Stimulated activated naive CD8-positive, alpha-beta T cell treated with anti-CD3 and anti-CD28 coated beads, Interleukin-15, Interleukin-2, amounts not matched to agents 100 ng/mL and 50 ng/mL, for 24 hours (primary cell): Measurements from ENCODE around the gene EHMT1.

Source experiments
- H3K27ac Mint-ChIP-seq: one replicate; pipeline ENCODE4 v1.8.0; 2021; ENCODE audit warnings: mild to moderate bottlenecking, mixed read lengths
- H3K27me3 Mint-ChIP-seq: one replicate; pipeline ENCODE4 v1.8.0; 2021; ENCODE audit warnings: mixed read lengths
- H3K36me3 Mint-ChIP-seq: one replicate; pipeline ENCODE4 v1.8.0; 2021; ENCODE audit warnings: low read depth, mixed read lengths
- H3K4me1 Mint-ChIP-seq: one replicate; pipeline ENCODE4 v1.8.0; 2021; ENCODE audit warnings: low read depth, mixed read lengths
- H3K4me3 Mint-ChIP-seq: one replicate; pipeline ENCODE4 v1.8.0; 2021; ENCODE audit warnings: mild to moderate bottlenecking, mixed read lengths
- H3K9me3 Mint-ChIP-seq: one replicate; pipeline ENCODE4 v1.8.0; 2021; ENCODE audit warnings: mixed read lengths

Gene EHMT1

DNA sequence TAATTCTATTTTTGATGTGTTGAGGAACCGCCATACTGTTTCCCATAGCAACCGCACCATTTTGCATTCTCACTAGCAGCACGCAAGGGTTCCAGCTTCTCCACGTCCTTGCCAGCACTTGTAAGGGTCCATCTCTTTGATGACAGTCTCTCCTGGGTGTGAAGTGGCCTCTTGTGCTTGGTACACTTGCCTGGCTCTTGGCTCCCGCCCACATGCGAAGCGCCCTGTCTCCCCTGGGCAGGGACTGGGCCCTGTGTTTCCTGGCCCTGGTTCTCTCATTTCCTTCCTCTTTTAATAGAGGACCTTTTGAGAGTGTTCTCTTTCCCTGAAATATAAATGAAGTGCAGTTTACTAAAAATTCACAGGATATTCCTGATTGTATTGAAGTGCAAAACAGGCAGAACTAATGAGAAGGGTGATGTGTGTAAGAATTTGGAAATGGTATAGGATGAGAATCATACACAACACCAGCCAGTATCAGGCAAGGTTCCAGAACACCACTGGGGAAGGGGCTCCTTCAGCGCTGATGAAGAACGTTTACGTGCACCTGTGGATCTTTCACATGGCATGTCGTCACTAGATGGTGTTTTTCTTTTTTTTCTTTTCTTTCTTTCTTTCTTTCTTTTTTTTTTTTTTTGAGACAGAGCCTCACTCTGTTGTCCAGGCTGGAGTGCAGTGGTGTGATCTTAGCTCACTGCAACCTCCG lies 73.0 kb downstream of the EHMT1 start:
- H3K36me3 Mint-ChIP-seq: peaks cover 21% of the 10 kb centered on the region
- H3K27ac Mint-ChIP-seq: peak overlapping the region; percentile 9
- no peaks in the 10 kb centered on the region for H3K27me3 Mint-ChIP-seq
- H3K4me1 Mint-ChIP-seq: peaks cover 70% of the 10 kb centered on the region
- no peak overlapping the region for H3K4me3 Mint-ChIP-seq
- no peaks in the 10 kb centered on the region for H3K9me3 Mint-ChIP-seq

GRCh38 chr9:137694236-137694959 lies 75.6 kb downstream of the EHMT1 start:
- Mint-ChIP-seq H3K36me3 (peaks cover 14% of the 10 kb centered on the region), H3K4me1 (peaks cover 67% of the 10 kb centered on the region), H3K27me3 (no peaks in the 10 kb centered on the region), H3K27ac (no peak overlapping the region), H3K9me3 (no peaks in the 10 kb centered on the region), H3K4me3 (no peak overlapping the region)

- no peak overlapping the region for H3K4me3 Mint-ChIP-seq
- peak overlapping the region; percentile 17 for H3K27ac Mint-ChIP-seq
- H3K9me3 Mint-ChIP-seq: no peaks in the 10 kb centered on the region
- H3K4me1 Mint-ChIP-seq: peaks cover 59% of the 10 kb centered on the region
- peaks cover 14% of the 10 kb centered on the region for H3K36me3 Mint-ChIP-seq
- H3K27me3 Mint-ChIP-seq: no peaks in the 10 kb centered on the region
Observed at GRCh38 chr9:137694962-137695875, 76.4 kb downstream of the EHMT1 start.

GRCh38 chr9:137696136-137696925 lies 77.5 kb downstream of the EHMT1 start:
- H3K4me1 Mint-ChIP-seq: peaks cover 55% of the 10 kb centered on the region
- H3K4me3 Mint-ChIP-seq: no peak overlapping the region
- H3K36me3 Mint-ChIP-seq: peaks cover 19% of the 10 kb centered on the region
- no peak overlapping the region for H3K27ac Mint-ChIP-seq
- H3K9me3 Mint-ChIP-seq: peaks cover 3% of the 10 kb centered on the region
- H3K27me3 Mint-ChIP-seq: no peaks in the 10 kb centered on the region

- peaks cover 49% of the 10 kb centered on the region for H3K4me1 Mint-ChIP-seq
- H3K4me3 Mint-ChIP-seq: no peak overlapping the region
- peaks cover 3% of the 10 kb centered on the region for H3K9me3 Mint-ChIP-seq
- no peak overlapping the region for H3K27ac Mint-ChIP-seq
- peaks cover 22% of the 10 kb centered on the region for H3K36me3 Mint-ChIP-seq
- H3K27me3 Mint-ChIP-seq: no peaks in the 10 kb centered on the region
Observed at GRCh38 chr9:137697193-137697592, 78.4 kb downstream of the EHMT1 start.

DNA sequence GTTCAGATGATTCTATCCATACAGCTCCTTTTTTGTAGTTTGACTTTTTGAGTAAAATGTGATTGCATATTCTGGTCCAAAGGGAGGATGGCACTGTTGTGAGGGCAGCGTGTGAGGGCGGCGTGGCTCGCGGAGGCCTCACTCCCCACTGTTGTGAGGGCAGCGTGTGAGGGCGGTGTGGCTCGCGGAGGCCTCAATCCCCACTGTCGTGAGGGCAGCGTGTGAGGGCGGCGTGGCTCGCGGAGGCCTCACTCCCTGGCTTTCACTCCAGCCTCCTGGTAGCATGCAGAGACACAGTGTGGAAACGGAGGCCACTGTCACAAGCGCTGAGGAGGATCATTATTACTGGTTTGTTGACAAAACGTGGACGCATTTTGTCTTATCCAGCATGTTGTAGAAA lies 79.0 kb downstream of the EHMT1 start:
- no peak overlapping the region for H3K4me3 Mint-ChIP-seq
- H3K4me1 Mint-ChIP-seq: peaks cover 43% of the 10 kb centered on the region
- H3K27me3 Mint-ChIP-seq: no peaks in the 10 kb centered on the region
- peaks cover 3% of the 10 kb centered on the region for H3K9me3 Mint-ChIP-seq
- H3K36me3 Mint-ChIP-seq: peaks cover 26% of the 10 kb centered on the region
- H3K27ac Mint-ChIP-seq: no peak overlapping the region

DNA sequence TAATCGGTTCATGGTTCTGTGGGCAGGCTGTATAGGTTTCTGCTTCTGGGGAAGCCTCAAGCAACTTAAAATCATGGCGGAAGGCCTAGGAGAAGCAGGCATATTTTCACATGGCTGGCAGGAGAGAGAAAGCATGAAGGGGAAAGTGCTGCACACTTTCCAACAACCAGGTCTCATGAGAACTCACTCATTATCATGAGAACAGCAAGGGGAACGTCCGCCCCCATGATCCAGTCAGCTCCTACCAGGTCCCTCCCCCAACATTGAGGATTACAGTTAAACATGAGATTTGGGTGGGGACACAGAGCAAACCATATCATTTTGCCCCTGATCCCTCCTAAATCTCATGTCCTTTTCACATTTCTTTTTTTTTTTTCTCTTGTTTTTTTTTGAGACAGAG lies 82.1 kb downstream of the EHMT1 start:
- no peaks in the 10 kb centered on the region for H3K27me3 Mint-ChIP-seq
- H3K4me1 Mint-ChIP-seq: peaks cover 52% of the 10 kb centered on the region
- H3K36me3 Mint-ChIP-seq: peaks cover 35% of the 10 kb centered on the region
- no peak overlapping the region for H3K4me3 Mint-ChIP-seq
- H3K27ac Mint-ChIP-seq: peak overlapping the region; percentile 3
- peaks cover 11% of the 10 kb centered on the region for H3K9me3 Mint-ChIP-seq

GRCh38 chr9:137702615-137703379 lies 84.0 kb downstream of the EHMT1 start:
- Mint-ChIP-seq H3K27ac (no peak overlapping the region), H3K27me3 (no peaks in the 10 kb centered on the region), H3K4me1 (peaks cover 49% of the 10 kb centered on the region), H3K36me3 (peaks cover 26% of the 10 kb centered on the region), H3K9me3 (peaks cover 11% of the 10 kb centered on the region), H3K4me3 (no peak overlapping the region)

- no peak overlapping the region for H3K4me3 Mint-ChIP-seq
- H3K4me1 Mint-ChIP-seq: peaks cover 54% of the 10 kb centered on the region
- peaks cover 11% of the 10 kb centered on the region for H3K9me3 Mint-ChIP-seq
- H3K27ac Mint-ChIP-seq: no peak overlapping the region
- H3K36me3 Mint-ChIP-seq: peaks cover 25% of the 10 kb centered on the region
- no peaks in the 10 kb centered on the region for H3K27me3 Mint-ChIP-seq
Observed at GRCh38 chr9:137703842-137704508, 85.2 kb downstream of the EHMT1 start.

DNA sequence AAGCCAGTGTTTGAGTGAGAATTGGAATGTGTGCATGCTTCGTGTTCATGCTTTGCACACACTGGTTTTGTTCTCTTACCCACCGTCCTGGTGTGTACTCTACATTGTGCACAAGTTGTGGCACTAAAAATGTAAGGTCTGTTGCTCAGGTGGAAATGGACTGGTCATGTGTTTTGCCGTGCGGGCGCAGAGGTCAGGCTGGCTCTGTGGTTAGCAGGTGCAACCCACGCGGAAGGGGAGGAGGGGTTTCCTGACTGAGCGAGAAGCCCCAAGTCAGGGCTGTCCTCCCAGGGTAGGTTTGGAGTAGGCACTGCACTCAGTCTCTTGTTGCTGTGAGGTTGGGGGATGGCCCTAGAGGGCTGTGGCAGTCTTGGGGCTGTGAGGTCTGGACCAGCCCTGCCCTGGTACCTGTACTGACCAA lies 86.6 kb downstream of the EHMT1 start:
- Mint-ChIP-seq H3K27ac (peak overlapping the region; percentile 50), H3K4me1 (peaks cover 55% of the 10 kb centered on the region), H3K9me3 (peaks cover 11% of the 10 kb centered on the region), H3K36me3 (peaks cover 25% of the 10 kb centered on the region), H3K4me3 (peak overlapping the region; percentile 65), H3K27me3 (no peaks in the 10 kb centered on the region)

DNA sequence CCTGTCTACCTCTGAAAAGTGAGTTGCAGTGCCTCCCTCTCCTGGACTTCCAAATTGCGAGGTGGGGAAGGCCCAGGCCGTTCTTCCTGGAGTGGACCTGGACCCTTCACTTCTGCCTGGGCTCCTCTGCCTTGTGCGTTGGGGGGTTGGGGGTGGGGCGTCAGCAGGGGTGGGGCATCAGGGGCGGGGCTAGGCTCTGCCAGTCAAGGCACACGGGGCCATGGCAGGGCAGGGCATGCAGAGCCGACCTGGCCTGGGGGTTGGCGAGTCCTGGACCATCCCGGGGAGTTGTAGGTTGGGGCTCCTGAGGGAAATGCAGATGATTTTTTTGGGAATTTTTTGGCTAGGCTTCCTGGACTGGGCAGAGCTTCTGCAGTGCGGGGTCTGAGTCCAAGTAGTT lies 87.1 kb downstream of the EHMT1 start:
- H3K27ac Mint-ChIP-seq: no peak overlapping the region
- peaks cover 22% of the 10 kb centered on the region for H3K36me3 Mint-ChIP-seq
- H3K4me3 Mint-ChIP-seq: no peak overlapping the region
- peaks cover 52% of the 10 kb centered on the region for H3K4me1 Mint-ChIP-seq
- peaks cover 9% of the 10 kb centered on the region for H3K9me3 Mint-ChIP-seq
- H3K27me3 Mint-ChIP-seq: no peaks in the 10 kb centered on the region

GRCh38 chr9:137707361-137707760 lies 88.6 kb downstream of the EHMT1 start:
- Mint-ChIP-seq H3K27ac (no peak overlapping the region), H3K36me3 (peaks cover 29% of the 10 kb centered on the region), H3K27me3 (no peaks in the 10 kb centered on the region), H3K9me3 (peaks cover 8% of the 10 kb centered on the region), H3K4me3 (no peak overlapping the region), H3K4me1 (peaks cover 57% of the 10 kb centered on the region)

GRCh38 chr9:137708590-137709284 lies 89.9 kb downstream of the EHMT1 start:
- peaks cover 25% of the 10 kb centered on the region for H3K36me3 Mint-ChIP-seq
- peaks cover 56% of the 10 kb centered on the region for H3K4me1 Mint-ChIP-seq
- no peak overlapping the region for H3K27ac Mint-ChIP-seq
- peaks cover 2% of the 10 kb centered on the region for H3K9me3 Mint-ChIP-seq
- H3K27me3 Mint-ChIP-seq: no peaks in the 10 kb centered on the region
- no peak overlapping the region for H3K4me3 Mint-ChIP-seq
